HepG2 (cell line): ENCODE results near the gene MFSD6. TPM values are rescaled to one million over a fixed set of nuclear protein-coding genes. Genes with fewer than 3 reads are reported as not detected.

Experiments used
- ELF3 ChIP-seq: IDR thresholded peaks from 2 replicates; pipeline ENCODE4 v1.6.1; 2016; ENCODE audit warnings: missing genetic modification reagents, missing compliant biosample characterization
- ETS1 ChIP-seq: sonication (generic); formaldehyde crosslinking; IDR thresholded peaks from 2 replicates; pipeline ENCODE4 v1.4.0; 2020; ENCODE audit warnings: missing genetic modification reagents
- HNRNPLL ChIP-seq: fragments of 200-400 bp; formaldehyde crosslinking; IDR thresholded peaks from 2 replicates; pipeline ENCODE4 v1.6.1; 2017; ENCODE audit warnings: mild to moderate bottlenecking, low read depth, low read length; ENCODE audit not compliant: poor library complexity, severe bottlenecking
- KLF13 ChIP-seq: sonication (generic); formaldehyde crosslinking; IDR thresholded peaks from 2 replicates; pipeline ENCODE4 v1.4.0; 2020; ENCODE audit warnings: mild to moderate bottlenecking, missing genetic modification reagents
- PATZ1 ChIP-seq: sonication (generic); formaldehyde crosslinking; IDR thresholded peaks from 2 replicates; pipeline ENCODE4 v1.4.0; 2020; ENCODE audit warnings: missing genetic modification reagents
- RFXAP ChIP-seq: sonication (generic); formaldehyde crosslinking; IDR thresholded peaks from 2 replicates; pipeline ENCODE4 v1.4.0; 2020; ENCODE audit warnings: missing genetic modification reagents, borderline replicate concordance
- THRA ChIP-seq: sonication (generic); formaldehyde crosslinking; IDR thresholded peaks from 2 replicates; pipeline ENCODE4 v1.4.0; 2020; ENCODE audit warnings: missing genetic modification reagents, borderline replicate concordance
- TOPORS ChIP-seq: sonication (generic); formaldehyde crosslinking; IDR thresholded peaks from 2 replicates; pipeline ENCODE4 v1.8.0; 2023; ENCODE audit warnings: mild to moderate bottlenecking, missing genetic modification reagents
- YY1 ChIP-seq: IDR thresholded peaks from 2 replicates; pipeline ENCODE4 v1.6.1; 2011; ENCODE audit warnings: low read length, low read depth, moderate library complexity, mild to moderate bottlenecking; ENCODE audit not compliant: insufficient read depth, insufficient replicate concordance
- ZNF468 ChIP-seq: sonication (generic); formaldehyde crosslinking; IDR thresholded peaks from 2 replicates; pipeline ENCODE4 v1.8.0; 2022; ENCODE audit warnings: mild to moderate bottlenecking, moderate library complexity, missing genetic modification reagents
- ZNF503 ChIP-seq: sonication (generic); formaldehyde crosslinking; IDR thresholded peaks from 2 replicates; pipeline ENCODE4 v1.4.0; 2020; ENCODE audit warnings: missing genetic modification reagents
- ZNF569 ChIP-seq: sonication (generic); formaldehyde crosslinking; IDR thresholded peaks from 2 replicates; pipeline ENCODE4 v1.5.0; 2020; ENCODE audit warnings: mild to moderate bottlenecking, missing genetic modification reagents, moderate library complexity, borderline replicate concordance
- ZNF839 ChIP-seq: sonication (generic); formaldehyde crosslinking; IDR thresholded peaks from 2 replicates; pipeline ENCODE4 v1.4.0; 2020; ENCODE audit warnings: missing genetic modification reagents, mild to moderate bottlenecking, borderline replicate concordance
- polyA plus RNA-seq, 8 experiments: library from polyadenylated mRNA; depleted of rRNA in 3 of 8; stranded (reverse) in 7 of 8; unstranded in 1 of 8; fragments of >200 nt; fragmentation: Illumina TruSeq in 4 of 8; extraction: Trizol in 4 of 8; gene quantifications; 2 replicates each; pipeline versions ENCODE4 v1.2.1 to v1.2.3, GENCODE V29; 2011 to 2016; ENCODE audit warnings: low read depth in 4 of 8, missing spikeins in 1 of 8, mixed read lengths in 1 of 8; ENCODE audit not compliant: insufficient read depth in 1 of 8
- total RNA-seq, 5 experiments: library from RNA; depleted of rRNA; stranded (reverse); fragments of >200 nt; fragmentation: Illumina TruSeq; extraction: Trizol; gene quantifications; 2 replicates each; pipeline ENCODE4 v1.2.3, GENCODE V29; 2016; ENCODE audit warnings: low read depth in 1 of 5
- TF ChIP-seq, protein P1 (sequence below): sonication (generic); formaldehyde crosslinking; IDR thresholded peaks from 2 replicates; pipeline ENCODE4 v1.4.0; 2020; ENCODE audit warnings: missing genetic modification reagents
- TF ChIP-seq, protein P2 (sequence below): sonication (generic); formaldehyde crosslinking; IDR thresholded peaks from 2 replicates; pipeline ENCODE4 v1.8.1; 2023; ENCODE audit warnings: mild to moderate bottlenecking, moderate library complexity, missing genetic modification reagents

MFSD6 gene
- total and polyA plus RNA-seq, 2 of the 13 experiments (the other 11 are each of a cell fraction or from before 2014, with no cell fraction given), result 0.92 to 1.4 TPM

- TF ChIP-seq, protein P1, sequence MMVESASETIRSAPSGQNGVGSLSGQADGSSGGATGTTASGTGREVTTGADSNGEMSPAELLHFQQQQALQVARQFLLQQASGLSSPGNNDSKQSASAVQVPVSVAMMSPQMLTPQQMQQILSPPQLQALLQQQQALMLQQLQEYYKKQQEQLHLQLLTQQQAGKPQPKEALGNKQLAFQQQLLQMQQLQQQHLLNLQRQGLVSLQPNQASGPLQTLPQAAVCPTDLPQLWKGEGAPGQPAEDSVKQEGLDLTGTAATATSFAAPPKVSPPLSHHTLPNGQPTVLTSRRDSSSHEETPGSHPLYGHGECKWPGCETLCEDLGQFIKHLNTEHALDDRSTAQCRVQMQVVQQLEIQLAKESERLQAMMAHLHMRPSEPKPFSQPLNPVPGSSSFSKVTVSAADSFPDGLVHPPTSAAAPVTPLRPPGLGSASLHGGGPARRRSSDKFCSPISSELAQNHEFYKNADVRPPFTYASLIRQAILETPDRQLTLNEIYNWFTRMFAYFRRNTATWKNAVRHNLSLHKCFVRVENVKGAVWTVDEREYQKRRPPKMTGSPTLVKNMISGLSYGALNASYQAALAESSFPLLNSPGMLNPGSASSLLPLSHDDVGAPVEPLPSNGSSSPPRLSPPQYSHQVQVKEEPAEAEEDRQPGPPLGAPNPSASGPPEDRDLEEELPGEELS, result no peak
- no peak for TF ChIP-seq ETS1 (CRISPR knock-in tag)
- TF ChIP-seq ZNF468 (CRISPR knock-in tag), result 0 out of 2 replicates have a peak, but pooled peaks have one; percentile 20
- no peak for TF ChIP-seq ZNF569
- no peak for TF ChIP-seq ZNF839 (CRISPR knock-in tag)
- peak; percentile 36; the same call in 1 of the 2 replicates for TF ChIP-seq RFXAP (CRISPR knock-in tag)
- TF ChIP-seq PATZ1 (CRISPR knock-in tag), result peak; percentile 30; the same call in 1 of the 2 replicates
- TF ChIP-seq ELF3, result 0 out of 2 replicates have a peak, but pooled peaks have one; percentile 14
- TF ChIP-seq, protein P2, sequence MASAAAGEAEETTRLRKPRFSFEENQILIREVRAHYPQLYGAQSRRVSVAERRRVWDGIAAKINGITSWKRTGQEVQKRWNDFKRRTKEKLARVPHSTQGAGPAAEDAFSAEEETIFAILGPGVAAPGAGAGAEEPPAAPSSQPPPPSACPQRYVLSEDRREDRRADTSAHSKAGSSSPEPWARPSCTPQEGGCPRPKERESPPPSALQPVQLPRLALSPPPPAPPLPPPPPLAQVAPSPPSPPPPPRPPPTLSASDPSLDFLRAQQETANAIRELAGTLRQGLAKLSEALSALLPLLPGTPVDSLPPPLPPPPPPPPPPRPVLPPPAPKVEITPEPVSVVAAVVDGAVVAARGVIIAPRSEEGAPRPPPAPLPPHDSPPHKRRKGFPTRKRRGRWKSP (CRISPR knock-in tag), result peak; percentile 82
- 0 out of 2 replicates have a peak, but pooled peaks have one; percentile 18 for TF ChIP-seq TOPORS (CRISPR knock-in tag)
- no peak for TF ChIP-seq ZNF503 (CRISPR knock-in tag)
- peak; percentile 18; the same call in 1 of the 2 replicates for TF ChIP-seq THRA
- no peak for TF ChIP-seq KLF13 (CRISPR knock-in tag)
- peak; percentile 19 for TF ChIP-seq YY1
- TF ChIP-seq HNRNPLL, result peak; percentile 72
Observed at GRCh38 chr2:190407662-190408537, at the start of gene MFSD6 (continued).
